ENCODE measurements around the gene YPEL5. TPM values are rescaled to one million over a fixed set of nuclear protein-coding genes. Genes with fewer than 3 reads are reported as not detected.

YPEL5 gene
- total RNA-seq, 2 experiments from 2014 or later = 38.9 to 52.1 TPM

GRCh38 chr2:30197570-30198192, 50.9 kb downstream of the YPEL5 start:
- CTCF ChIA-PET (ENCODE audit: unreplicated experiment) = no interaction called here
- intact Hi-C loops (cut with micrococcal nuclease; ENCODE audit: unreplicated experiment) = no loop called here
- H2AFZ ChIP-seq (ENCODE audit: low read length) = no peak overlapping the region

GRCh38 chr2:30201990-30202389, 55.2 kb downstream of the YPEL5 start:
- no peaks in the 10 kb centered on the region for H3K36me3 ChIP-seq (ENCODE audit: insufficient read depth, low read length)
- BruUV-seq (replicated peaks) = no TSS peak
- no peaks in the 10 kb centered on the region for H3K79me2 ChIP-seq (ENCODE audit: insufficient read depth, low read depth, low read length)
- intact Hi-C loops (cut with micrococcal nuclease; ENCODE audit: unreplicated experiment) = no loop called here
- H3K4me3 ChIP-seq (ENCODE audit: low read depth, low read length, poor library complexity, severe bottlenecking) = no peak overlapping the region
- CTCF ChIA-PET (ENCODE audit: unreplicated experiment) = interaction anchor here (1.1 to 1.4 kb wide), 2 partner anchors 37 to 510 kb away, joined by 3 to 4 read pairs; no protein-coding TSS in a partner anchor
- H3K9me2 ChIP-seq (ENCODE audit: insufficient read depth, low read length) = no peaks in the 10 kb centered on the region
- no peaks in the 10 kb centered on the region for H4K20me1 ChIP-seq (ENCODE audit: insufficient read depth, low read length)
- TF ChIP-seq CTCF (conservative IDR thresholded peaks at IDR 0.05; ENCODE audit: low read length) (no peak), EZH2phosphoT487 (IDR thresholded peaks at IDR 0.05; ENCODE audit: borderline replicate concordance, low read depth, low read length) (no peak)
- DNase-seq (ENCODE audit: low spot score) = no peak
- peaks cover 6% of the 10 kb centered on the region for H3K4me1 ChIP-seq (ENCODE audit: insufficient read depth, low read length, poor library complexity, severe bottlenecking)
- H3K27ac ChIP-seq (ENCODE audit: low read depth, low read length, poor library complexity, severe bottlenecking) = no peak overlapping the region
- POLR2A ChIA-PET = interaction anchor here (1.0 to 1.3 kb wide), 4 partner anchors 25 to 438 kb away, joined by 3 to 6 read pairs (median 4); no protein-coding TSS in a partner anchor
- no peak overlapping the region for H3K4me2 ChIP-seq (ENCODE audit: low read length)
- no peaks in the 10 kb centered on the region for H3K9me3 ChIP-seq (ENCODE audit: low read length)
- no peak overlapping the region for H2AFZ ChIP-seq (ENCODE audit: low read length)

More at GRCh38 chr2:30197570-30198192, 50.9 kb downstream of the YPEL5 start:
- POLR2A ChIA-PET = interaction anchor here (0.7 kb wide), 1 partner anchor 311 kb away, joined by 4 read pairs; no protein-coding TSS in a partner anchor
- H3K4me1 ChIP-seq (ENCODE audit: insufficient read depth, low read length, poor library complexity, severe bottlenecking) = no peaks in the 10 kb centered on the region
- no peaks in the 10 kb centered on the region for H3K79me2 ChIP-seq (ENCODE audit: insufficient read depth, low read depth, low read length)
- TF ChIP-seq CTCF (conservative IDR thresholded peaks at IDR 0.05; ENCODE audit: low read length) (no peak), EZH2phosphoT487 (IDR thresholded peaks at IDR 0.05; ENCODE audit: borderline replicate concordance, low read depth, low read length) (no peak)
- H3K4me2 ChIP-seq (ENCODE audit: low read length) = no peak overlapping the region
- DNase-seq (ENCODE audit: low spot score) = no peak
- no TSS peak for BruUV-seq (replicated peaks)
- H3K36me3 ChIP-seq (ENCODE audit: insufficient read depth, low read length) = no peaks in the 10 kb centered on the region
- no peak overlapping the region for H3K4me3 ChIP-seq (ENCODE audit: low read depth, low read length, poor library complexity, severe bottlenecking)
- H3K9me3 ChIP-seq (ENCODE audit: low read length) = no peaks in the 10 kb centered on the region
- no peak overlapping the region for H3K27ac ChIP-seq (ENCODE audit: low read depth, low read length, poor library complexity, severe bottlenecking)
- no peaks in the 10 kb centered on the region for H4K20me1 ChIP-seq (ENCODE audit: insufficient read depth, low read length)
- no peaks in the 10 kb centered on the region for H3K9me2 ChIP-seq (ENCODE audit: insufficient read depth, low read length)

GRCh38 chr2:30203156-30203555, 56.3 kb downstream of the YPEL5 start:
- H3K4me3 ChIP-seq (ENCODE audit: low read depth, low read length, poor library complexity, severe bottlenecking) = no peak overlapping the region
- H3K27ac ChIP-seq (ENCODE audit: low read depth, low read length, poor library complexity, severe bottlenecking) = no peak overlapping the region
- peaks cover 13% of the 10 kb centered on the region for H3K4me1 ChIP-seq (ENCODE audit: insufficient read depth, low read length, poor library complexity, severe bottlenecking)
- H3K9me3 ChIP-seq (ENCODE audit: low read length) = no peaks in the 10 kb centered on the region
- intact Hi-C loops (cut with micrococcal nuclease; ENCODE audit: unreplicated experiment) = no loop called here
- ChIA-PET CTCF (ENCODE audit: unreplicated experiment) (no interaction called here), POLR2A (no interaction called here)
- no peaks in the 10 kb centered on the region for H3K9me2 ChIP-seq (ENCODE audit: insufficient read depth, low read length)
- no peak overlapping the region for H3K4me2 ChIP-seq (ENCODE audit: low read length)
- H3K36me3 ChIP-seq (ENCODE audit: insufficient read depth, low read length) = no peaks in the 10 kb centered on the region
- no peaks in the 10 kb centered on the region for H4K20me1 ChIP-seq (ENCODE audit: insufficient read depth, low read length)
- no peaks in the 10 kb centered on the region for H3K79me2 ChIP-seq (ENCODE audit: insufficient read depth, low read depth, low read length)
- no peak overlapping the region for H2AFZ ChIP-seq (ENCODE audit: low read length)
- no peak for DNase-seq (ENCODE audit: low spot score)
- TF ChIP-seq CTCF (conservative IDR thresholded peaks at IDR 0.05; ENCODE audit: low read length) = no peak
- no peak for TF ChIP-seq EZH2phosphoT487 (IDR thresholded peaks at IDR 0.05; ENCODE audit: borderline replicate concordance, low read depth, low read length)
- BruUV-seq (replicated peaks) = no TSS peak

Measured in OCI-LY7 (cell line).